Measurements from ENCODE around the gene NFE2L2. TPM values are rescaled to one million over a fixed set of nuclear protein-coding genes. Genes with fewer than 3 reads are reported as not detected.

NFE2L2 gene
- polyA plus RNA-seq, 1 of the 3 experiments (the other 2 are of a cell fraction) = 40.9 TPM

GRCh38 chr2:177212891-177213856, 51.4 kb downstream of the NFE2L2 start (continued):
- TF ChIP-seq, protein P1, sequence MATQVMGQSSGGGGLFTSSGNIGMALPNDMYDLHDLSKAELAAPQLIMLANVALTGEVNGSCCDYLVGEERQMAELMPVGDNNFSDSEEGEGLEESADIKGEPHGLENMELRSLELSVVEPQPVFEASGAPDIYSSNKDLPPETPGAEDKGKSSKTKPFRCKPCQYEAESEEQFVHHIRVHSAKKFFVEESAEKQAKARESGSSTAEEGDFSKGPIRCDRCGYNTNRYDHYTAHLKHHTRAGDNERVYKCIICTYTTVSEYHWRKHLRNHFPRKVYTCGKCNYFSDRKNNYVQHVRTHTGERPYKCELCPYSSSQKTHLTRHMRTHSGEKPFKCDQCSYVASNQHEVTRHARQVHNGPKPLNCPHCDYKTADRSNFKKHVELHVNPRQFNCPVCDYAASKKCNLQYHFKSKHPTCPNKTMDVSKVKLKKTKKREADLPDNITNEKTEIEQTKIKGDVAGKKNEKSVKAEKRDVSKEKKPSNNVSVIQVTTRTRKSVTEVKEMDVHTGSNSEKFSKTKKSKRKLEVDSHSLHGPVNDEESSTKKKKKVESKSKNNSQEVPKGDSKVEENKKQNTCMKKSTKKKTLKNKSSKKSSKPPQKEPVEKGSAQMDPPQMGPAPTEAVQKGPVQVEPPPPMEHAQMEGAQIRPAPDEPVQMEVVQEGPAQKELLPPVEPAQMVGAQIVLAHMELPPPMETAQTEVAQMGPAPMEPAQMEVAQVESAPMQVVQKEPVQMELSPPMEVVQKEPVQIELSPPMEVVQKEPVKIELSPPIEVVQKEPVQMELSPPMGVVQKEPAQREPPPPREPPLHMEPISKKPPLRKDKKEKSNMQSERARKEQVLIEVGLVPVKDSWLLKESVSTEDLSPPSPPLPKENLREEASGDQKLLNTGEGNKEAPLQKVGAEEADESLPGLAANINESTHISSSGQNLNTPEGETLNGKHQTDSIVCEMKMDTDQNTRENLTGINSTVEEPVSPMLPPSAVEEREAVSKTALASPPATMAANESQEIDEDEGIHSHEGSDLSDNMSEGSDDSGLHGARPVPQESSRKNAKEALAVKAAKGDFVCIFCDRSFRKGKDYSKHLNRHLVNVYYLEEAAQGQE (IDR thresholded peaks at IDR 0.05; ENCODE audit: low read depth, low read length) = peak; percentile 64; the same call in 1 of the 2 replicates
- TF ChIP-seq MXI1 (IDR thresholded peaks at IDR 0.05; ENCODE audit: low read depth, low read length) (peak; percentile 96), NFIC (IDR thresholded peaks at IDR 0.05; ENCODE audit: borderline replicate concordance) (no peak; the same call in 1 of the 2 replicates), SMC3 (IDR thresholded peaks at IDR 0.05; ENCODE audit: low read depth, low read length) (no peak), POLR2AphosphoS5 (IDR thresholded peaks at IDR 0.05; ENCODE audit: low read depth, low read length) (peak; percentile 51; the same call in 1 of the 2 replicates), FOSL2 (IDR thresholded peaks at IDR 0.05; ENCODE audit: borderline replicate concordance, low read depth) (no peak), SIN3A (IDR thresholded peaks at IDR 0.05; ENCODE audit: borderline replicate concordance, low read depth, low read length) (peak; percentile 87; the same call in 1 of the 2 replicates), EZH2phosphoT487 (IDR thresholded peaks at IDR 0.05; ENCODE audit: borderline replicate concordance, low read depth) (no peak), GATA2 (CRISPR knock-in tag; IDR thresholded peaks at IDR 0.05) (no peak), PBX3 (IDR thresholded peaks at IDR 0.05) (peak; percentile 47), NRF1 (IDR thresholded peaks at IDR 0.05; ENCODE audit: low read depth, low read length) (no peak), USF2 (IDR thresholded peaks at IDR 0.05; ENCODE audit: borderline replicate concordance, low read depth, low read length) (no peak), TAF1 (IDR thresholded peaks at IDR 0.05; ENCODE audit: borderline replicate concordance, low read depth, low read length) (peak; percentile 70), FOXJ3 (CRISPR knock-in tag; IDR thresholded peaks at IDR 0.05) (no peak), TCF12 (IDR thresholded peaks at IDR 0.05) (no peak), IRF3 (IDR thresholded peaks at IDR 0.05; ENCODE audit: low read depth, low read length) (no peak), CHD2 (IDR thresholded peaks at IDR 0.05; ENCODE audit: low read length, partially characterized antibody) (peak; percentile 88), JUND (IDR thresholded peaks at IDR 0.05) (no peak)
